ENCODE results near the gene ELAVL3.
A peak's percentile ranks its signal among the peaks of the same experiment; 100 is the strongest.
"Not testable (repeated sequence)": the region's sequence is repeated elsewhere in the genome, so short reads cannot be mapped to it uniquely, and the experiment has no call there.

The ELAVL3 gene

DNA sequence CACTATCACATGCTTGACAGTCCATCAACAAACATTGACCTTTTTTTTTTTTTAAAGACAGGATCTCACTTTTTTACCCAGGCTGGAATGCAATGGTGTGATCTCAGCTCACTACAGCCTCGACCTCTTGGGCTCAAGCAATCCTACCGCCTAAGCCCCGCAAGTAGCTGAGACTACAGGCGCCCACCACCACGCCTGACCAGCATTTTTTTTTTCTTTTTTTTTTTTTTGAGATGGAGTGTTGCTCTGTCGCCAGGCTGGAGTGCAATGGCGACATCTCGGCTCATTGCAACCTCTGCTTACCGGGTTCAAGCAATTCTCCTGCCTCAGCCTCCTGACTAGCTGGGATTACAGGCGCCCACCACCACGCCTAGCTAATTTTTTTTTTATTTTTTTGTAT lies 21.9 kb downstream of the ELAVL3 start:
- not testable (repeated sequence) for DNase-seq (ENCODE audit: low read depth)

DNA sequence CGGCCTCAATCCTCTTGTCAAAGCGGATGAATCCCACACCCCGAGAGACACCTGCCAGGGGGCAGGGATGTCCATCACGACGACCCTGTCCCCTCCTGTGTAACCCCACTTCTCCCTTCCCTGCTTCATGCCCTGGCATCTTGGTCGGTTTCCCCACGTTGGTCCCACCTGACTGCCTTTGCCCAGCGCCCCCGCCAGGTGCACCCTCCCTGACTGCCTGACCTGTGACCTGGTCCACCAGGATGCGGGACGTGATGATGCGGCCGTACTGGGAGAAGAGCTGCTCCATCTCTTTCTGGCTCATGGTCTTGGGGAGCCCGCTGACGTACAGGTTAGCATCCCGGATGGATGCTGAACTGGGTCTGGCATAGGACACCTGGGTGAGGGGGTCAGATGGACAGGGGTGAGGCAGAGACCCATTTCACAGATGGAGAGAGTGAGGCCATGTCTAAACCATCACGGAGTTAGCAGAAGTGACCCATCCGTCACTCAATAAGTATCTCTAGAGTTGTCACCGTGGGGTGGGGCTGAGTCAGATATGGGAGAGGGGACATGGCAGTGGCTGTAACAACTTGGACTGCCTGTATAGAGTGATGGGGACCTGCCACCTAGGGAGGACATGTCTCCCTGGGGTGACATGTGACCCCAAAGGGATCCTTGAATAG lies 22.5 kb downstream of the ELAVL3 start:
- no peak for DNase-seq (ENCODE audit: low read depth)

DNA sequence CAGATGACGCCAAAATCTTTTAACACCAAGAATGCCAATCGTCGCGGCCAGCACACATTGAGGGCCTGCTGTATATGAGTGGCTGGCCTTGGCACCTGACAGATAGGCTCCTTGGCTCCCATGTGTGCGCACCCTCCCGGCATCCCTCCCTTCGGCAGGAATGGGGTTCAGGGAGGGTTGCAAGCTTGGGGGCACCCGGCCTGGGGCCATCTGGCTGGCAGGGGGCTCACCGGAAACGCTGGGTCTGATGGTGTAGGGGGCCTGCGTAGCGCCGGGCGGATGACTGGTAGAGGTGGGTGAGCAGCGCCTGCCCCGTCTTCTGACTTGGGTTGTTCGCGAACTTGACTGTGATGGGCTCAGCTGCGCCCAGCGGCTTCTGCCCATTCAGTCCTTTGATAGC lies 23.0 kb downstream of the ELAVL3 start:
- no peak for DNase-seq (ENCODE audit: low read depth)

DNA sequence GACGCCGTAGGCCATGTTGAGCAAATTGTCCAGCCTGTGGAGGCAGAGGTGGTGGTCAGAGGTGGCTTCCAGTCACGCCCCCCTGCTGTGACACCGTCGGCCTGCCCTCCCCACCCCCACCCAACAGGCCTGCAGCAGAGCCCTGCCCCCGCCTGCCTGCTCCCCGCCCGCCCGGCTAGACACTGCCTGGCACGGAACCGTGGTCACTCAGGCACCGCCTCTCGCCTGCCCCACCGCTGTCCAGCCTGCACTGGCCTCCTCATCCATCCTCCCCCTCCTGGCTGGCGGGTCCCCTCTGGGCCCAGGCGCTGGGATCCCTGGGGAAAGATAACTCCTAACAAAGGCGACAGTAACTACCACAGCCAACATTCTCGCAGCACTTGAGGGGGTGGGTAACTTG lies 23.7 kb downstream of the ELAVL3 start:
- DNase-seq (ENCODE audit: low read depth), result no peak

DNA sequence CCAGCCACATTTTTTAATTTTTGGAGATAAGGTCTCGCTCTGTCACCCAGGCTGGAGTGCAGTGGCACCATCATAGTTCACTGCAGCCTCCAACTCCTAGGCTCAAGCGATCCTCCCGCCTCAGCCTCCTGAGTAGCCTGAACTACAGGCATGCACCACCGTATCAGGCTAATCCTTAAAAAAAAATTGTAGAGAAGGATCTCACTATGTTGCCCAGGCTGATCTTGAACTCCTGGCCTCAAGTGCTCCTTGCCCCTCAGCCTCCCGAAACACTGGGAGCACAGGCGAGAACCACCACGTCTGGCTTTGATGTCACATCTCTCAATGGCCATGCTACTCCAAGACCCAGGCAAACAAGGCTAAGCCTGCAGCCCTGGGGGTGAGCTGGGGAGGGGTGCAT lies 24.2 kb downstream of the ELAVL3 start:
- no peak for DNase-seq (ENCODE audit: low read depth)

DNA sequence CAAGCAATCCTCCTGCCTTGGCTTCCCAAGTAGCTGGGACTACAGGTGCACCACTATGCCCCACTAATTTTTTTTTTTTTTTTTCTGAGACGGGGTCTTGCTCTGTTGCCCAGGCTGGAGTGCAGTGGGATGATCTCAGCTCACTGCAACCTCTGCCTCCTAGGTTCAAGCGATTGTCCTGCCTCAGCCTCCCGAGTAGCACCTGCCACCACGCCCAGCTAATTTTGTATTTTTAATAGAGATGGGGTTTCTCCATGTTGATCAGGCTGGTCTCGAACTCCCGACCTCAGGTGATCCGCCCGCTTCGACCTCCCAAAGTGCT lies 25.7 kb downstream of the ELAVL3 start:
- not testable (repeated sequence) for DNase-seq (ENCODE audit: low read depth)

DNA sequence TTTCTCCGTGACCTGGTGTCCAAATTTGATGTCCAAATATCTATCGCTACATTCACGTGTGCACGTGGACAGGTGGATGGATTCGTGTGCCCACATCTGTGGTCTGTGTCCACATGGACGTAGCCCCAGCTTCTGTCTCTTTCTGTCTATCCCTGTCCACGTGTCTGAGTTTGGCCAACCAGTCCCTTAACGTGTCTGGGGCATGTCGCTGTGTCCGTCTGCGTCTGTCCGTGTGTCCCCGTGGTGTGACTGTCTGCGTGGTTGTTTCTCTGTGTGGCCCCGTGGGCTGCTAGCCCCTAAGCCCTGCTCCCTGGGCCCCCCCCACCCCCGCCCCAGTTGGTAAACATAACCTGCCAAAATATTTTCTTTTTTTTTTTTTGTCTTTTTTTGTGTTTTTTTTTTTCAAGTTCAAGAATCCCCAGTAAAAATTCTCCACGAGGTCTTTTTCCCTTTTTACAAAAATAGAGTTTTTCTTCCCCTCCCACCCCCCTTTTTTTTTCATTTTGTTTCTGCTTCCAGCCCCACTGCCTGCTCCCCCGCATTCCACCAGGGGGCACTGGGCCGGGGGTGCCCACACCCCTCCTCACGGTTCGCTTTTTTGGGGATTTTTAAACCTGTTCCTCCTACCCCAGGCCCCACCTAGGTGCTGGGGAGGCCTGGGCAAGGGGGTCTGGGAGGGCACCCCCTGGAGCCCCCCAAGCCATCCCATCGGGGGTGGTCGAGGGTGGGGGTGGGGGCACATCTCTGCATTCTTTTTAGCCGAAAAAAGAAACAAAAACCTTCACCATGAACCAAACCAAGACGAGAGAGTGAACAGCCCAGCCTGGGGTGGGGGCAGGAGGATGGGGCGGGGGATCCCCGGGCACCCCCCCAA lies 27.1 kb downstream of the ELAVL3 start:
- no peak for DNase-seq (ENCODE audit: low read depth)

DNA sequence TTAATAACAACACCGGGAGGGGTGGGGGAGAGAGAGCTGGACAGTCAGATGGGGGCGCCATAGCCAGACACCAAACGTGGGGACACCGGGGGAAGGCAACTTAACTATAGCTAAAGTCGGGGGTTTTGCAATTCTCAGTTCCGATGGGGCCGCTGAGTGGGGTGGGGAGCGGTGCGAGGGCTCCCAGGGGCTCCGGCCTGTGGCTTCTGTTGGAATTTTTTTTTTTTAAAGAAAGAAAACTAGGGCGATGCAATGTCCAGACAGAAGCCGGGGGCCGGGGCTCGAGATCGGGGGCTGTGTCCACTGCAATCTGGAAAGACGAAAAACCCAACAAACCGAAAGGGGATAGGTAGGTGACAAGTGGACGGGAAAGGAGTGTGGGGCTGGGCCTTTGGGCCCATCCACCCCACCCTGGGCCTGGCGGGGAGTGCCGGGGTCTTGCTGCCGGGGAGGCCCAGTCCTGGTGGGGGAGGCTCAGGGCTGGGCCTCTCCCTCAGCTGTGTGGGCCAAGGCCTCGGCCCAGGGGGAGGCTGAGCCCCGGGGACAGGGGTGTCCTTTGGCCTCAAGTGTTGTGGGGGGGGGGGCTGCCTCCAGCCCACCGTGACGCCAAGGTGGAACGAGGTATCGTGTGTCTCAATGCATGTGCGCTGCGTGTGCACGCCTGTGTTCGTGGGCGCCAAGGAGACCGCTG lies 28.1 kb downstream of the ELAVL3 start:
- no peak for DNase-seq (ENCODE audit: low read depth)

DNA sequence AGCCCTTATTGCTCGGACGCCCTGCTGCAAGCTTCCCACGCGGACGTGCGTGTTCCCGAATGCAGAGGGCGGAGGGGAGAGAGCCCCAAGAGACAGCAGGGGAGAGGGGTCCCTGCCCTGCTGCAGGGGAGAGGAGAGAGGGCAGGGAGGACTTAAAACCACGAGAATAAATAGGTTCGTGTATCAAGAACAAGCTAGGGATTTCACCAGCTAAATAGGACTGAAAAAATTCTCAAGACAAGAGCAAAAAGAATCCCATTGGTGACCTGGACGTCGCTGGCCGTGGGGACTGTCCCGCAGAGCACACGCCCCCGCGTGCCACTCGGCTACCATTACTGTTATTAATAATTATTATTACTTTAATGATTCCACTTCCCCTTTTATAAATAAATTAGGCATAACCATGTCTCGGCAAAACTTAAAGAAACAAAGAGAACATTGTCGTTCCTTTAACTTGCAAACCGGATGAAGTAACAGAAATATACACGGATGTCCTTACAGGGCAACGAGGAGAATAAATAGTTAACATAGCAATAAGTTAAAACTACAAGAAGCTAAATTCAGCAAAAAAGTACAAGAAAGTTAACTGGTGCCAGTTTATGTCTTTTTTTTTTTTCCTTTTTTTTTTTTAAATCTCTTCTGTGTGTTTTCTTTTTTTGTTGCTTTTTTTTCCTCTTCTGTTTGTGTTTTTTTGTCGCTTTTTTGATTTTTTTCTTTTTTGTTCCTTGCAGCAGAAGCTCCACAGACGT lies 28.8 kb downstream of the ELAVL3 start:
- DNase-seq (ENCODE audit: low read depth), result no peak

DNA sequence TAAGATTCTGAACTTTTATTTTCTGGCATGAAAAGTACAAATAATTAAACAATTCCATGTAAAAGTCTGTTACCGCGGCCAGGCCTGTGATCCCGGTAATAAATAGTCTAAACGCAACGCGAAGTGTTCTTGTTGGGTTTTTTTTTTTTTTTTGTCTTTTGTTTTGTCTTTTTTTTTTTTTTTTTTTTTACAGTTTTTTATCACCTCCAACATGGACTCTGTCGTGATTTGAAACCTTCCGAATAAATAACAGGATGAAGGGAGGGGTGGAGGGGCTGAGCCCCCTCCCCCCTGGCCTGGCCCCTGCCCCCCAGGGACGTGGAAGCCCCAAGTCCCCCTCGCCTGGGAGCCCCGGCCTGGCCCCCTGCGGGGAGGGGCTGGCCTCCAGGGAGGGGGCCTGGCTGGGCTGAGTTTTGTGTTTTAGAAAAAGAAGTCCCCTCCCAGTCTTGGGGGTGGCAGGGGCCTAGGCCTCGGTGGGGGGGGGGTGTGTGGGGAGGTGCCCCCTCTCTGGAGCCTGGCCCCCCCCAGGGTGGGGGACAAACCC lies 29.4 kb downstream of the ELAVL3 start:
- no peak for DNase-seq (ENCODE audit: low read depth)

DNA sequence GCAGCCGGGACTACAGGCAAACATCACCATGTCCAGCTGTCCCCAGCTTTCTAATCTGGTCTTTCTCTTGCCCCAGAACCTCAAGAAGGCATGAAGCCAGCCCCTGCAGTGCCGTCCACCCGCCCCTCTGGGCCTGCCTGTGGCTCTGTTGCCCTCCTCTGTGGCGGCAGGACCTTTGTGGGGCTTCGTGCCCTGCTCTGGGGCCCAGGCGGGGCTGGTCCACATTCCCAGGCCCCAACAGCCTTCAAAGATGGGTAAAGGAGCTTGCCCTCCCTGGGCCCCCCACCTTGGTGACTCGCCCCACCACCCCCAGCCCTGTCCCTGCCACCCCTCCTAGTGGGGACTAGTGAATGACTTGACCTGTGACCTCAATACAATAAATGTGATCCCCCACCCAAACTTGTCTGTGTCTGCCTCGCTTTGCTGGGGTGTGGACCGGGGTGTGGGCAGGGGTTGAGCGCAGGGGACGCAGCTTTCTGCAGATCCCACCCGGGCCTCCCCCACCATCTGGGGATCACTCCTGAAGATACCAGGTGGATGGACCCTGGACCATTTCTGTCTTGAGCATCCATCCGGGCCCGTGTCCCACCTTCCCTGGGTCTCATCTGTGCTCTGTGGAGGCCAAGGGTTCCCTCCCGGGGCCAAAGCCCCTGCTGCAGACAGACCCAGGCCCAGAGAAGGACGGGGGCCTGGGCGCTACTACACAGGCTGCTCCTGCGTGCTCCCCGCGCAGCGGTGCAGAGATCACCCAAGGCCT lies 30.1 kb downstream of the ELAVL3 start:
- DNase-seq (ENCODE audit: low read depth), result no peak

DNA sequence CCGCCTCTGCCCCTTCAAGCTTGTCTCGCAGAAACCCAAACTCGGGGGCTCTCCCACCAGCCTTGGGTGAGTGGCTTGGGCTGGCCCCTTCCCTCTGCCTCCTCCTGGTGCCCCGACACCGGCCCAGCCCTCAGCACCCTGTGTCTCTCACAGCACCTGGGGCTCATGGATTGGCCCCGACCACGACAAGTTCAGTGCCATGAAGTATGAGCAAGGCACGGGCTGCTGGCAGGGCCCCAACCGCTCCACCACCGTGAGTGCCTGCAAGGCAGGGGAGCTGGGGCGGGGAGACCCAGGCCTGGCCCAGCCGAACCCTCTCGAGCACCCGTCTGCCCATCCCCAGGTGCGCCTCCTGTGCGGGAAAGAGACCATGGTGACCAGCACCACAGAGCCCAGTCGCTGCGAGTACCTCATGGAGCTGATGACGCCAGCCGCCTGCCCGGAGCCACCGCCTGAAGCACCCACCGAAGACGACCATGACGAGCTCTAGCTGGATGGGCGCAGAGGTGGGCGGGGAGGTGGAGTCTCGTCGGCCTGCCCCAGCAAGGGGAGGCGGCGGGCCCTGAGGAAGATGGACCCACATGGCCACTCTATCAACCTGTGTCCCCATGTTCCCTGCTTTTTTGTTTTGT lies 31.8 kb downstream of the ELAVL3 start:
- no peak for DNase-seq (ENCODE audit: low read depth)

DNA sequence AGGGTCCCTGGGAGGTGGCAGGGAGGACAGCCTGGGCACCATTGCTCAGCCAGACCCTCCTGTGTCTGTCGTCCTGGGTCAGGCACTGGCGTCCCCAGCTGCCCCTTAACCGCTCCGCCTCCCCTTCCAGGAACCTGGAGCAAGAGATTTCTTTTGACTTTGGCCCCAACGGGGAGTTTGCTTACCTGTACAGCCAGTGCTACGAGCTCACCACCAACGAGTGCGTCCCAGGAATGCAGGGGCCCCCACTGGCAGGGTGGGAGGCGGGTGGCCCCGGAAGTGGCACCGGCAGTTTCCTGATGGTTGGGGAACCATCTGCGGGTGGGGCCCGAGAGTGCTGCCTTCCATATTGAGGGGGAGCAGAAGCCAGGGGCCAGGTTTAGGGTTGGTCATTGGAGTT lies 32.4 kb downstream of the ELAVL3 start:
- no peak for DNase-seq (ENCODE audit: low read depth)

DNA sequence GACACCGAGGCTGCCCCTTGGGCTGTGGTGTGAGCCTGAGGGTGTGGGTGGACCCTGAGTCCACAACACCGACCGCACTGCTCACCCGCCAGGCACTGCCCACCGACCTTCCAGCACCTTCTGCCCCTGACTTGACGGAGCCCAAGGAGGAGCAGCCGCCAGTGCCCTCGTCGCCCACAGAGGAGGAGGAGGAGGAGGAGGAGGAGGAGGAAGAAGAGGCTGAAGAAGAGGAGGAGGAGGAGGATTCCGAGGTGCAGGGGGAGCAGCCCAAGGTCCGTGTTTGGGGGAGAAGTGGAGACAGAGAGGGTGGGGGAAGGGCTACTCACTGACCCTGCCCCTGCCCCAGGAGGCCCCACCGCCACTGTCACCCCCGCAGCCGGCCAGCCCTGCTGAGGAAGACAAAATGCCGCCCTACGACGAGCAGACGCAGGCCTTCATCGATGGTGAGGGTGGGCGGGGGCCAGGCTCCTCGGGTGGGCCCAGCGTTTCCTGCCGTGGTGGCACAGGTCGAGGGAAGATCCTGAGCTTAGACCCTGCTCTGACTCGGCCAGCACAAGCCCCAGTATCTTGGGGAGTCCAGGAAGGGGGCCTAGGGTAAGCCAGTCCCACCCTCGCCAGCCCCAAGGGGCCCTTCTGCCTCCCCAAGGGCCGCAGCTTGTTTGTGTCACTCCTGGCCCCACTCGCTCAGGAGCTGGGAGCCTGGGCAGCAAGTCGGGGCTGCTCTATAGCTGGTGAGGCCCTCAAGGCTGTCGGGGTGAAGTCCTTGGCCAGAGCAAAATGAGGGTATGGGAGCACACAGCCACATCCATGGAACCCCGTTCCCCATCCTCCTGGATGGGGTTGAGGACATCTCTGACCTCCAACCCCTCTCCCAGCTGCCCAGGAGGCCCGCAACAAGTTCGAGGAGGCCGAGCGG lies 33.2 kb downstream of the ELAVL3 start:
- no peak for DNase-seq (ENCODE audit: low read depth)

DNA sequence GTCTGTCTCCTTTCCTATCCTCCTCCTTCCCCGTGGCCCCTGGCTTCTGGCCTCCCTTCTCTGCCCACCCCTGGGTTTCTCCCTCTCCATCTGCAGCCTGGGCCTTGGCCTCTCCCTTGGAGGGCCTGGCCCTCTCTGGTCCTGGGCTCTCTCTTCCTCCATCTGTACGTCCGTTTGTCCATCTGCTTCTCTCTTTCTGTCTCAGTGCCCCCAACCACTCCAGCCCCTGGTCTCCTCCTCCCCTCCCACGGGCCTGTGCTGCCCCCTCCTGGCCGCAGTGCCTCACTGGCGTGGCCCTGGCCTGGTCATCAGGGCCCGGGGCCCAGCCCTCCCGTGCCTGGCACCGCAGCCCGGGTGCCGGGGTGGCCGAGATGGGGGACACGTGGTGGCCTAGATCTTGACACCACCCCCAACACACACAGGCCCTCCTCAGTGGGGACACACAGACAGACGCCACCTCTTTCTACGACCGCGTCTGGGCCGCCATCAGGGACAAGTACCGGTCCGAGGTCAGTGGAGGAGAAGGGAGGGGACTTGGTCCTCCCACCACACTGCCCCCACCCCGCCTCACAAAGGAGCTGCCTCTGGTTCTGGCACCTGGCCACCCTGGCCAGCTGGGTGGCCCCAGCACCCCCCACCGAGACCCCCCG lies 34.1 kb downstream of the ELAVL3 start:
- peak; percentile 55 for DNase-seq (ENCODE audit: low read depth)

DNA sequence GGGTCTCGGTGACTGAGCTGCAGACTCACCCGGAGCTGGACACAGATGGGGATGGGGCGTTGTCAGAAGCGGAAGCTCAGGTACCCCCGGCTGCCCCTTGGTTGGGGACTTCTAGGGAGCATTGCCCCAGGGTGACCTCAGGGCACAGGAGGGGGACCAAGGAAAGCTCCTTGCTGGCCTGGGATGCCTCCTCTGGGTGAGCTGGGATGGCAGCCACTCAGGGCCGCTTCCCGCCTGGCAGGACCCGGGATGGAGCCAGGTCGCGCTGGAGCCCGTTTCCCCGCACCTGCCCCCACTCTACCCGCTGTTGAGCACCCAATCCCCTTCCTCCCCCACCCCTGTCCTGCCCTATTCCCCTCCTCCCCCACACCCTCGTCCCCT lies 34.6 kb downstream of the ELAVL3 start:
- DNase-seq (ENCODE audit: low read depth), result no peak

DNA sequence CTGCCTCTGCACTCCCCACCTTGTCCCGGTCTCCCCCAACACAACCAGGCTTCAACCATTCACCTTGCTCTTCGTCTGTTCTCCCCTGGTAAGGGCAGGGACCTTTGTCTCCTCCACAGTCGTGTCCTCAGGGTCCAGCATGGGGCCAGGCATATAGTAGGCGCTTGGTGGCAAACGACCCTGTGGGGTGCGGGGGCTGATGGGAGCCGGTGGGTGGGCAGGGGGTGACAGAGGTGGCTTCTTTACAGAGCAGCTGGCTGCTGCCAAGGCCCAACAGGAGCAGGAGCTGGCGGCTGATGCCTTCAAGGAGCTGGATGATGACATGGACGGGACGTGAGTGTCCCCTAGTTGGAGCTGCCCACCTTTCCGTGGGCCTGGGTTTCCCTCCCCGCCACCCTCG lies 35.7 kb downstream of the ELAVL3 start:
- DNase-seq (ENCODE audit: low read depth), result no peak

DNA sequence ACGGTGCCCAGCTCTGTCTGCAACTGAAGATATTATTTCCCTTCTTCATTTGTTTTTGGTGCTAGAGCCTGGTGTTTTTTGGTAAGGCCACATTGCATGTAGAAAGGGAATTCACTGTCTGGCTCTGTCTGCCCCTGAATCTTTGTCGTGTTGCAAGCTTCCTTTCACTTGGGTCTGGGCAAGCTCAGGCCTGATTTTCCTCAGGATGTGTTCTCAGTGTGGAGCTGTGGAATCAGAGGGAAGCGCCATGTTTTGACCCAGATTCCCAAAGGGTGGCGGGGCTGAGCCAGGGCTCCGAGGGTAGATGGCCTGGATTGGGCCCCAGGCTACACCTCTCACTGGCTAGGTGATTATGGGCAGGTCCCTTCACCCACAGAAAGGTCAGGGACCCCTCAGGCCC lies 36.8 kb downstream of the ELAVL3 start:
- DNase-seq (ENCODE audit: low read depth), result no peak

DNA sequence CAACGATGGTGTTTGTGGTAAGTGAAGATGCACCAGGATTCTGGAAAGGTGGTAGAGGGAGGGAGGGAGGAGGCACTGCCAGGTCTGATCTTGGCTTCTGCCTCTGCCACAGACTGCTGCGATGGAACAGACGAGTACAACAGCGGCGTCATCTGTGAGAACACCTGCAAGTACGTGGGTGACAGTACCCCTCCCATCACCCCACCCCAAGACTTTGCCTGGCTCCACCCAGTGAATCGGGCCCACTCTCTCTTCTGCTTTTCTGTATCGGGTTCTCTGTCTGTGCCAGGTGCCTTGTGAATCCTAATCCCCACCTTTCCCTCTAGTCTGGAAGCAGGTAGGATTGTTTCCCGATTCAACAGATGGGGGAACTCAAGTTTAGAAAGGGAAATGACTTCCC lies 42.9 kb downstream of the ELAVL3 start:
- no peak for DNase-seq (ENCODE audit: low read depth)

Data from ELR (cell line).